HG02981 (cell line): Measurements from ENCODE around the gene CDK5RAP2.

Source experiments
- ATAC-seq: cut with Tn5 transposase; IDR thresholded peaks from one replicate; pipeline ENCODE4 v1.9.1; 2021; ENCODE audit warnings: mild to moderate bottlenecking, moderate library complexity; ENCODE audit not compliant: unreplicated experiment

The CDK5RAP2 gene

GRCh38 chr9:120405860-120406259 is 174.1 kb downstream of the CDK5RAP2 start:
- no peak for ATAC-seq

- no peak for ATAC-seq
Measured at GRCh38 chr9:120405134-120405533, 174.8 kb downstream of the CDK5RAP2 start.

GRCh38 chr9:120403543-120403856 is 176.5 kb downstream of the CDK5RAP2 start:
- no peak for ATAC-seq

DNA sequence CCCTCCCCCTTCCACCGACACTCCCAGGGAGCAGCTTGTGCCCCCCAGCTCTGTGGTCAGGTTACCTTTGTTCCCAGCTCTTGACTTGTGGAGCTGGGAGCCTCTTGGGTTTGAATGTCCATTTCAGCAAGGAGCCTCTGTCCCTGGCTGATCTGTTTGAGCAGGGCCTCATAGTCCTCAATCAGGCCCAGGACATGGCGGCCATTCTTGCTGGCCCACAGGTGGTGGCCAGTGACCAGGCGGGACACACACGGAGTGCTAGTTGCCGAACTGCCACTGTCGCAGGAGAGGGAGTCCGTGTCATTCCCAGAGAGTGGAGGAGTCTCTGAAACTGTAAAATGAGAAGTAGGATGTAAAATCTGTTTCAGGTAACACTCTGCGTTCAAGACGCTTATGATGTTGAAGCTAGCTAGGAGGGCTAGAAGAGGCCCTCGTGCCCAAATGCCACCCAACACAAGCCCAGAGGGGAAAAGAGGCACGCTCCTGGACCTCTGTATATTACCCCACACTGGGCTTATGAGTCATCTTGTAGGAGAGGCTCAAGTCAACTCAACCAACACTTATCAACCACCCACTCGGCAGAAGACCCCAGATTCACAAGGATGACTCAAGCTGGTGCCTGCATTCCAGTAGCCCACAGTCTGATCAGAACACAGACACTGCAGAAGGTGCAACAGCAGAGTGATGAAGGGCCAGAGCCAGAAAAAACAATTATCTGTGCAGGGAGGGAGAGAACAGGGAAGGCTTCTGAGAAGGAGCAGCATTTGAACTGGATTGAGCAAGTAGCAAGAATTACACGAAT is 177.0 kb downstream of the CDK5RAP2 start:
- ATAC-seq = no peak

DNA sequence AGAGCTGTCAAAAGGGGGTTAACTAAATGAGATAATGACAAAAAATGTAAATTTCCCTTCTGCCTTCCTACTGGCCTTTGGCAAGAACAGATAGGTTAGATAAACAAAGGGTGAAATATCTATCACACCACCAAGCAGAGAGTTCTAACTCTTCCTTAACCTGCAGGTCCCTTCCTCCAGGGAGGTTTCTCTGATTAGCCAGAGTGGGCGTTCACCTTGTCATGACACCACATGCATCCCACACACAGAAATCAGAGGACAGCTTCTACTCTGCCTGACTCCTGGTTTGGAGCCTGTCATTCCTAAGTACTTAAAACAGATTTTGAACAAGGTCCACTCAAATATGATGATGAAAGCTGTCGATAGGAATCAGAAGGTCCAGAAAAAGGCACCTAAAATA is 180.0 kb downstream of the CDK5RAP2 start:
- ATAC-seq = no peak

- no peak for ATAC-seq
Measured at GRCh38 chr9:120398286-120398685, 181.7 kb downstream of the CDK5RAP2 start.

DNA sequence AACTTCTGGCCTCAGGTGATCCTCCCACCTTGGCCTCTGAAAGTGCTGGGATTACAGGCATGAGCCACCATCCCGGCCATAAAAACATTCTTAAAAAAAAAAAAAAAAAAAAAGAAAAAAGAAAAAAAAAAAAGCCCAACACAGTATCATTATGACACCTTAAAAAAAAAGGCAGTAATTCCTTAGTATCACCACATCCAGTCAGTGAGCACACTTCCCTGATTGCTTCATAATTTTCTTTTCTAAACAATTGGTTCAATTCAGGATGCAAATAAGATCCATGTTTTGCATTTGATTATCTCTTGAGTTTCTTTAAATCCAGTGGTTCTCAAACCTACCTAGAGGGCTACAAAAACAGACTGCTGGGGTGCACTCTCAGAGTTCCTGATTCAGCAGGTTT is 182.5 kb downstream of the CDK5RAP2 start:
- no peak for ATAC-seq

DNA sequence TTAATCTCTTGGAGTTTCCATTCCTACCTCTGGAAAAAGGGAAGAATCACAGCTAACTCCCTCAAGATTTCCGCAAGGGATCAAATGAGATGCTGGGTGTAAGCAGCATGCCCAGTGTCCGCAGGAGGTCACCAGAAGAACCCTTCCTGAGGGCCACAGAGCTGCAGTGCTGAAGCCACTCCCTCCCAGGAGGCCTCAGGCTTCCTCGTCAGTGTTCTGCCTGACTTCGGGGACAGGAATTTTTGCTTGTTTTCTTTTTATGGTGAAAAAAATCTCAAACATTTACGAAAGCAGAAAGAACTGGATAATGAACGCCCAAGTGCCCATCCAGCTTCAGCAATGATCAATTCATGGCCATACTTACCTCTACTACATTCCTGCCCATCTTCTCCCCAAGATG is 183.0 kb downstream of the CDK5RAP2 start:
- ATAC-seq = no peak

GRCh38 chr9:120396418-120396817 is 183.5 kb downstream of the CDK5RAP2 start:
- ATAC-seq = no peak

DNA sequence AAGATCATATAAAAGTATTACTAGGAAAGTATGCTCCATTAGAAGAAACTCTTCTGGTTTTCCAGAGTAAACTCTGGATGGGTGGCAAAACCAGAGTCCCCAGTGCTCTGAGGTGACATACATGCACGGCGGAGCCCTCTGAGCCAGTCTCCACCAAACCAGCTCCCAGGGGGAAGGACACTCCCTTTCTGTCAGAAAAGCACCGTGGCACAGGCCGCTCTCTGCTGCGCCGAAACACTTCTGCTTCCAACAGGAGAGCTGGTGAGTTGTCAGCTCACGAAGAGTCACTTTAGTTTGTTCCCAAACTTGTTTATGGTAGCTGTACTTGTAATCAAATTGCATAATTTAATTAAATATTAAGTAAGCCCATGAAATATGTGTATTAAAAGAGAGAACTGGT is 184.6 kb downstream of the CDK5RAP2 start:
- no peak for ATAC-seq

DNA sequence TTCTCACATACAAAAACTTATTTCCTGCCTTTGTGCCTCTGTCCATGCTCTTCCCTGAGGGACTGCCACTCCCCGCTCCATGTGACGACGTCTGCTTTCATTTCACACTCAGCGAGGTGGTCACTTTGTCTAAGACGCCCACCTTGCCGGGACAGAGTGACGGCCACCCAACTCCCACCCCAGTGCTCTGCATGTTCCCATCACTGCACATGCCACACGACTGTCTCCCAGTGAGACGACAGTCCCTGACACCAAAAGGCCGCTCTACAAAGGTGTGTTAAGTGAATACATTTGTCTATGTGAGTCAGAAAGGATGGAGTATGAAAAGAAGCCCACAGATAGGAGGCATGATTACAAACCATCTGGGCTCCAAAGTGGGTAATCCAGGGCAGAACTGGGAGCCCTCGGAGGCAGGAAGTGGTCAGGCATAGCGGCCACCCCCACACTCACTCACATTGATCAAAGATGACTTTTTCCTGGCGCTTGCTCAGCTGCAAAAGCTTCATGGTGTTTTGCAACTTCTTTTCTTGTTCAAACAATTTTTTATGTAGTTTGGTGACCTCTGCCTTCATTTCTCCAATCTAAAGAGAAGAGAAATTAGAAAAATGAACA is 185.8 kb downstream of the CDK5RAP2 start:
- ATAC-seq = no peak

- ATAC-seq = no peak
Measured at GRCh38 chr9:120393386-120394057, 186.4 kb downstream of the CDK5RAP2 start.

- no peak for ATAC-seq
Measured at GRCh38 chr9:120392711-120393110, 187.3 kb downstream of the CDK5RAP2 start.

DNA sequence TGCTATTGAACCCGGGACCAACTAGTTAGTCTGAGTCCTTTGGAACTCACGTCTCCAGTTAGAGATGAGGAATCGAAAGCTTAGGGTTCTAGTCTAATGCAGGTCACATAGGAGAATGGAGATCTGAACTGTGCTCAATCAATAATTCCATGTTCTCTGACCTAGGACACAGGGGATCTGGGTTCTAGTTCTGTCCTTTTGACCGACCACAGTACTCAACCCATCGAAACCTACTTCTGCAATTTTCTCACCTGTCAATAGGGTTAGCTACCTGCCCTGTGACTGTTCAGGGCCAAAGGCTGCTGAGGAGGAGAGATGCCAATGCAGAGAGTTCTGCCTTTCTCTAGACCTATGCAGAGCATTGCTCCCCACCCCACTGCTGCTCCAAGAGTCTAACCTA is 187.7 kb downstream of the CDK5RAP2 start:
- no peak for ATAC-seq

- no peak for ATAC-seq
Measured at GRCh38 chr9:120391691-120392090, 188.3 kb downstream of the CDK5RAP2 start.

DNA sequence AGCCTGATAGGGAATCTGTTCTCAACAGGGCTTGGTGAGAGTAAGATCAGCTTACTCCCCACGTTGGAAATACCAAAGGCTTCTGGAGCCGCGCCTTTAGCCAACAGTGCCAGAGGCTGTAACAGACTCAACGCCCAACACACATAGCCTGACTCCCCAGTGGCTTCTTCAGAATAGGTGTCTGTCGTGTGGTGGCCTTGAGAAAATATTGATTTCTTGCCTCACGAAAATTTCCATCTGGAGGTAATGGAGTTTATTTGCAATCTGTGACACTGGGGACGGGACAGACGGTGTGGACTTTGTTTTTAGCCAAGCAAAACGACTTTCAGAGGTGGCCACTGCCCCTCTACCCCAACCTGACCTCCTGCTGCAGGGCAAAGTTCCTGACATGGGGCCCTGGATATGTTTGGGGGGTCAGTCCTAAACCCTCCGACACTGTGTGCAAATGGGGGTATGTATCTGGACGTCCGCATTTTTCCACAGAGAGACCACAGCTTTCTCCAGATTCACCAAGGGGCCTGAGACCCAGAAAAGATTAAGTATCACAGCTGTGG is 189.3 kb downstream of the CDK5RAP2 start:
- ATAC-seq = no peak

GRCh38 chr9:120389867-120390266 is 190.1 kb downstream of the CDK5RAP2 start:
- no peak for ATAC-seq

DNA sequence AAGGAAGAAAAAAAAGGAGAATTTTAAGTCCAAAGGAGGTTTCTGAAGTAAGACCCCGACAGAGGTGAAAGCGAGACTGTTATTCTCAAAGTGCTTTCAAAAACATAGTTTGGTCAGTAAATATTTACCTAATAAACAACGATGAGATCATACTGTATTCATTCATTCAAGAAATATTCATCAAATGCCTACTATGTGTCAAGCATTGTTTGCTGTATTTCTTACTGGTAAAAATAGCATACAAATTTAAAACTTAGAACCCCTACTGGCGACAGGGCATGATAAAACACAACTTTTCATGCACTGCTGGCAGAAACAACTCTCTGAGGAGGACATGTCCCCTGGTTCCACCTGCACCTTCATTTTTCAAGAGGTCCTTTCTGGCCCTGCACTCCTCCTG is 190.7 kb downstream of the CDK5RAP2 start:
- ATAC-seq = no peak

DNA sequence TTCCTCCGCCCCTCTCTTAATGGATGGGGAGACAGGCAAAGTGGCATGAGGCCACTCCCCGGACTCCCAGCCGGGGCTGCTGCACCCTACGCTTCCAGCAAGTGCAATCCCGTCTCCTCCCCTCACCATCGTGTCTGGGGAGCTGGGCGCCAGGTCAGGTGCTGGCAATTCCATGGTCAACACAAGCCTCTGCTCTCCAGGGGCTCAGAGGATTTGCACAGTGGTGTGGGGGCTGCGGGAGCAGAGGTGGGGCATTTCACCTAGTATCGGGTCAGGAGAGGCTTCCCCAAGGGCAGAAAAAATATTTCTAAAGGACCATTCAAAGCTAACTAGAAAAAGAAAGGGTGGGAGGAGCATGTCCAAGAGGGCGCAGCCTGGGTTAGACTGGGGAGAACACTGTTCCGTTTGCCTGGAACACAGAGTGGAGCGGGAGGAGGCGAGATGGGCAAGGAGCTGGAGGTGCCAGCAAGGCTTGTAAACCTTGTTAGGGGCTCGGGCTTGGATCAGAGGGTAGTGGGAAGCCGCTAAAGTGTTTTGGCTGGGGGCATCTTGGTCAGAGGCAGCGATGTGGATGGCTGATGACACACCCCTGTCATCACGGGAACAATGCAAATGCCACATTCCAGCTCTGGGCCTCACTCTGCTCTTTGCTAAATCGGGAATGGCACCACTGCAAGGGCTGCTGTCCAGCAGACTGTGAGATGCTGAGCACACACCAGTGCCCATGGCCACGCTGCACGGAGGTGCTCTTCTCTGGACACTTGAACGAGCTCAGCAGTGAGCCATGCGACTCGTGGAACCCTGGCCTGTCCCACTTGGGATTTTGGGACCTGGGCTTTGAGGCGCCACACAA is 191.7 kb downstream of the CDK5RAP2 start:
- no peak for ATAC-seq

GRCh38 chr9:120387257-120388002 is 192.5 kb downstream of the CDK5RAP2 start:
- ATAC-seq = no peak
